ENCODE measurements around the gene COMP. TPM values are rescaled to one million over a fixed set of nuclear protein-coding genes. Genes with fewer than 3 reads are reported as not detected.

The COMP gene
- total and polyA plus RNA-seq, 2 donors from 2014 or later = 1.8 to 33.2 TPM

DNA sequence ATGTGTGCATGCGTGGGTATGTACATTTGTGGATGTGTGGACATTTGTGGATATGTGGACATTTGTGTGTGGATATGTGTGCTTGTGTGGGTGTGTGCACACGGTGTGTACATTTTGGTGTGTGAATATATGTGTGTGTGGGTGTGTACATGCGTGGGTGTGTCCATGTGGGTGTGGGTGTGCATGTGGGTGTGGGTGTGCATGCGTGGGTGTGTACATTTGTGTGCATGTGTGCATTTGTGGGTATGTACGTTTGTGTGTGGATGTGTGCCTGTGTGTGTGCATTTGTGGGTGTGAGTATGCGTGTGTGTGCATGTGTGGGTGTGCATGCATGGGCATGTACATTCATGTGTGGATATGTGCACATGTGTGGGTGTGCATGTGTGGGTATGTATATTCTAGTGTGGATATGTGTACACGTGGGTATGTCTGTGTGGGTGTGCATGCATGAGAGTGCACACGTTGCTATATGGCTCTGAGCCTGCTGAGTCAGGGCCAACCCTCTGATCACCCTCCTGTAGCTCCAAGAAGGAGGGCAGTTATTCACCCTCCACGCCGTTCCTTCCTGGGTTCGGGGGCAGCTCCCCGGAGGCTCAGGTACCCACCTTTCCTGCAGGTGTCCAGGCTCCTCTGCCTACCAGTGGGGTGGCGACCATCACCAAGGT lies 20.3 kb downstream of the COMP start:
- H3K4me3 ChIP-seq (ENCODE audit: low read length in 3 of 3) = no peak overlapping the region
- intact Hi-C loops (cut with DNase I) = no loop called here

DNA sequence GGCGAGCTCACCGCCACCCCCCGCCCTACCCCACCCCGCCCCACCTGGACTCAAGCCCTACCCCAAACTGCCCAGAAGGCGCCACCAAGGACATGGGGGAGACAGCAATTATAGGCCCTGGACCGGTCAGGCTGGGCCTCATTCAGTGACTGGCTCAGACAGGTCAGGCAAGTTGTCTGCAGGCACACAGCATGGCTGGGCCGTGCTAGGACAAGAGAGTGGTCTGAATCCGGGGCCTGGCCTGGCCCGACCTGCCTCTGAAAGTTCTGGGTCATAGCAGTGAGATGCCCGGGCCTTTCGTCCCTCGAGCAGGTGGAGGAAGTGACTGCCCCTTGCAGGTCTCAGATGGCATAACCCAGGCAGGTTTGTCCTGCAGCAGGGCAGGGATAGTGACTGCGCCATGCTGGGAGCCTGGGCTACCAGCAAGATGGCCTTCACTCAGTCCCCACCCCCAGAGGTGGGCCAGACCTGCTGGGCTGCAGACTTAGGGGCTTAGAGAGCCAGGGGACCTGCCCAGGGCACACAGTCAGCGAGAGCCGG lies 21.0 kb downstream of the COMP start:
- no peaks in the 10 kb centered on the region for H3K4me1 ChIP-seq (ENCODE audit: control insufficient read depth in 2 of 3, insufficient read depth in 2 of 3, low read depth in 1 of 3, low read length in 3 of 3)
- H3K9me3 ChIP-seq (ENCODE audit: control insufficient read depth in 2 of 3, insufficient read depth in 1 of 3, low read length in 3 of 3) = no peaks in the 10 kb centered on the region
- no peaks in the 10 kb centered on the region for H3K36me3 ChIP-seq (ENCODE audit: control insufficient read depth in 2 of 3, insufficient read depth in 3 of 3, low read length in 3 of 3)
- H3K27me3 ChIP-seq (ENCODE audit: control insufficient read depth, insufficient read depth, low read length) = no peaks in the 10 kb centered on the region
- FAIRE-seq = no peak
- TF ChIP-seq, protein P1, sequence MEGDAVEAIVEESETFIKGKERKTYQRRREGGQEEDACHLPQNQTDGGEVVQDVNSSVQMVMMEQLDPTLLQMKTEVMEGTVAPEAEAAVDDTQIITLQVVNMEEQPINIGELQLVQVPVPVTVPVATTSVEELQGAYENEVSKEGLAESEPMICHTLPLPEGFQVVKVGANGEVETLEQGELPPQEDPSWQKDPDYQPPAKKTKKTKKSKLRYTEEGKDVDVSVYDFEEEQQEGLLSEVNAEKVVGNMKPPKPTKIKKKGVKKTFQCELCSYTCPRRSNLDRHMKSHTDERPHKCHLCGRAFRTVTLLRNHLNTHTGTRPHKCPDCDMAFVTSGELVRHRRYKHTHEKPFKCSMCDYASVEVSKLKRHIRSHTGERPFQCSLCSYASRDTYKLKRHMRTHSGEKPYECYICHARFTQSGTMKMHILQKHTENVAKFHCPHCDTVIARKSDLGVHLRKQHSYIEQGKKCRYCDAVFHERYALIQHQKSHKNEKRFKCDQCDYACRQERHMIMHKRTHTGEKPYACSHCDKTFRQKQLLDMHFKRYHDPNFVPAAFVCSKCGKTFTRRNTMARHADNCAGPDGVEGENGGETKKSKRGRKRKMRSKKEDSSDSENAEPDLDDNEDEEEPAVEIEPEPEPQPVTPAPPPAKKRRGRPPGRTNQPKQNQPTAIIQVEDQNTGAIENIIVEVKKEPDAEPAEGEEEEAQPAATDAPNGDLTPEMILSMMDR (IDR thresholded peaks at IDR 0.05; ENCODE audit: borderline replicate concordance, extremely low read depth, insufficient read depth) = no peak
- peak in 1 of 5 donors; percentile 74 for DNase-seq
- no peak overlapping the region for H3K27ac ChIP-seq (ENCODE audit: low read depth in 2 of 2, low read length in 2 of 2)
- H3K4me3 ChIP-seq (ENCODE audit: low read length in 3 of 3) = no peak overlapping the region
- intact Hi-C loops (cut with DNase I) = no loop called here
- no peak overlapping the region for H3K9ac ChIP-seq (ENCODE audit: low read length in 3 of 3)

More for the DNA sequence above, 20.3 kb downstream of the COMP start:
- H3K27me3 ChIP-seq (ENCODE audit: control insufficient read depth, insufficient read depth, low read length) = no peaks in the 10 kb centered on the region
- H3K36me3 ChIP-seq (ENCODE audit: control insufficient read depth in 2 of 3, insufficient read depth in 3 of 3, low read length in 3 of 3) = no peaks in the 10 kb centered on the region
- no peak for DNase-seq
- no peak overlapping the region for H3K9ac ChIP-seq (ENCODE audit: low read length in 3 of 3)
- H3K27ac ChIP-seq (ENCODE audit: low read depth in 2 of 2, low read length in 2 of 2) = no peak overlapping the region
- TF ChIP-seq, protein P1 (IDR thresholded peaks at IDR 0.05; ENCODE audit: borderline replicate concordance, extremely low read depth, insufficient read depth) = no peak
- H3K9me3 ChIP-seq (ENCODE audit: control insufficient read depth in 2 of 3, insufficient read depth in 1 of 3, low read length in 3 of 3) = no peaks in the 10 kb centered on the region
- H3K4me1 ChIP-seq (ENCODE audit: control insufficient read depth in 2 of 3, insufficient read depth in 2 of 3, low read depth in 1 of 3, low read length in 3 of 3) = no peaks in the 10 kb centered on the region
- no peak for FAIRE-seq

DNA sequence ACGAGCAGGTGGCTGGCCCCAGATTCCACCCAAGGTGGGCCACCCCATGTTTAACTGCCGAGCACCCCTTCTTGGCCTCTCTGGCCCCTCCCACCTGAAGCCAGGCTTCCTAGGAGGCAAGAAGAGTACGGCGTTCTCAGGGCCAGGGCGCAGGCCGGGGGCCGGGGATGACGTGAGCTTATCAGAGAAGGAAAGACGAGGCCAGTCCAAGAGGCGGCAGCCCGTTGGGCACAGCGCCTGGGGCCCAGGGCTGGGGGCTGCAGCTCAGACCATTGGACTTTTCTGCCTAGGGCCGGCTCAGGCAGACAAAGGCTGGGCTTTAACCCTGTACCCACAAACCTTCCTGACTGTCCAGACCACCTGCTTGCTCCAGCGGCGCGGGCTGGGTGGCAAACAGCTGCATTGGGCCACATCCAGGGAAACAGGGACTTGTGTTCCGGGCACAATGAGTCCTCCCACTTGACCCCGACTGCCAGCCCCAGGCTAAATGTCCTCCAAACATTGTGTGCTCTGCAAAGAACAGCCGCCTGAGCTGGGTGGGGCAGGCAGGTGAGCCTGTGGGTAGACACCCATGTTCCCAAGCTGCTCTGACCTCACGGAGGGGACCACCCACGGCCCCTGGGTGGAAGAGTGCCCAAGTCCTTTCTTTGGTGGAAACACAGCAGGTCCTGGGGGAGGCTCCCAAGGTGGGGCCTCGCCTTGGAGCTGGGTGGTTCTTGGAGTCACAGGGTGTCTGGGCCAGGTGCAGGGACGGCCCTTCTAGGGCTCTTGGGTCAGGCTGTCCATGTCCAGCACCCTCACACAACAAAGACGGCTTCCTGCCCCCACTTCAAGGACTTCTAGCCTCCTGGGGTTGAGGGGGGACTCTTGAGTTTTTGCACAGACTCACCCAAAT lies 21.9 kb downstream of the COMP start:
- intact Hi-C loops (cut with DNase I) = no loop called here
- peak in 1 of 5 donors; percentile 89 for DNase-seq
- Histone ChIP-seq H3K4me3 (ENCODE audit: low read length in 3 of 3) (no peak overlapping the region), H3K36me3 (ENCODE audit: control insufficient read depth in 2 of 3, insufficient read depth in 3 of 3, low read length in 3 of 3) (no peaks in the 10 kb centered on the region), H3K4me1 (ENCODE audit: control insufficient read depth in 2 of 3, insufficient read depth in 2 of 3, low read depth in 1 of 3, low read length in 3 of 3) (peaks cover 0 to 7% (median 4%) of the 10 kb centered on the region in 3 donors), H3K27ac (ENCODE audit: low read depth in 2 of 2, low read length in 2 of 2) (no peak overlapping the region), H3K9ac (ENCODE audit: low read length in 3 of 3) (no peak overlapping the region), H3K27me3 (ENCODE audit: control insufficient read depth, insufficient read depth, low read length) (no peaks in the 10 kb centered on the region), H3K9me3 (ENCODE audit: control insufficient read depth in 2 of 3, insufficient read depth in 1 of 3, low read length in 3 of 3) (no peaks in the 10 kb centered on the region)
- no peak for FAIRE-seq
- TF ChIP-seq, protein P1 (IDR thresholded peaks at IDR 0.05; ENCODE audit: borderline replicate concordance, extremely low read depth, insufficient read depth) = no peak
